ENCODE measurements around the gene GPC3.

DNA sequence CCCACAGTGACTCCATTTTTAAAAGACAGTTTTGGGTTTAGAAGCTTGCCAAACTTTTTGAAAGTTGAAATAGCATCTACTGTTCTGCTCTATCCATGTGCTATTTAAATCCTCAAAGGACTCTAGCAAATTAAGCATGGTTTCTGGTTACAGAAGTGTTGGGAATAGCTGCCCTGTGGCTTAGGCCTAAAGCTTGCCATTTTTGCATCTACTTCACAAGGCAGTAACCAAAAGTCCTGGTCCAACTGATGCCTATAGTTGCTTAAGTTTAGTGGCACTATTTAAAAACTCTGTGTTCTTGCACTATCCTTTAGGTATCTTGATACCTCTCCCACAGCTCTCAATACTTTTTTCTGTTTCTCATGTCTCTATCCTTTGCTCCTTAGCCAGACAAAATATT is 319.1 kb downstream of the GPC3 start:
- TF ChIP-seq, protein P1, sequence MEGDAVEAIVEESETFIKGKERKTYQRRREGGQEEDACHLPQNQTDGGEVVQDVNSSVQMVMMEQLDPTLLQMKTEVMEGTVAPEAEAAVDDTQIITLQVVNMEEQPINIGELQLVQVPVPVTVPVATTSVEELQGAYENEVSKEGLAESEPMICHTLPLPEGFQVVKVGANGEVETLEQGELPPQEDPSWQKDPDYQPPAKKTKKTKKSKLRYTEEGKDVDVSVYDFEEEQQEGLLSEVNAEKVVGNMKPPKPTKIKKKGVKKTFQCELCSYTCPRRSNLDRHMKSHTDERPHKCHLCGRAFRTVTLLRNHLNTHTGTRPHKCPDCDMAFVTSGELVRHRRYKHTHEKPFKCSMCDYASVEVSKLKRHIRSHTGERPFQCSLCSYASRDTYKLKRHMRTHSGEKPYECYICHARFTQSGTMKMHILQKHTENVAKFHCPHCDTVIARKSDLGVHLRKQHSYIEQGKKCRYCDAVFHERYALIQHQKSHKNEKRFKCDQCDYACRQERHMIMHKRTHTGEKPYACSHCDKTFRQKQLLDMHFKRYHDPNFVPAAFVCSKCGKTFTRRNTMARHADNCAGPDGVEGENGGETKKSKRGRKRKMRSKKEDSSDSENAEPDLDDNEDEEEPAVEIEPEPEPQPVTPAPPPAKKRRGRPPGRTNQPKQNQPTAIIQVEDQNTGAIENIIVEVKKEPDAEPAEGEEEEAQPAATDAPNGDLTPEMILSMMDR (conservative IDR thresholded peaks at IDR 0.05; ENCODE audit: low read depth in 2 of 2): no peak
- no peak for TF ChIP-seq EZH2 (IDR thresholded peaks at IDR 0.05; ENCODE audit: low read depth, unreplicated experiment)
- no peak for TF ChIP-seq EZH2phosphoT487 (IDR thresholded peaks at IDR 0.05; ENCODE audit: unreplicated experiment)
- no peak for TF ChIP-seq JUNB (IDR thresholded peaks at IDR 0.05; ENCODE audit: unreplicated experiment)
- TF ChIP-seq ZNF331 (CRISPR knock-in tag; IDR thresholded peaks at IDR 0.05; ENCODE audit: low read depth): no peak
- TF ChIP-seq POLR2AphosphoS5 (IDR thresholded peaks at IDR 0.05; ENCODE audit: low read depth): no peak
- no peak for TF ChIP-seq ZNF114 (CRISPR knock-in tag; IDR thresholded peaks at IDR 0.05)

All from GM23338 (cell line).